GM12865 (cell line): ENCODE data around the gene ST7.
A peak's percentile ranks its signal among the peaks of the same experiment; 100 is the strongest.

Experiments used
- DNase-seq: peaks from one replicate; pipeline ENCODE4 v3.0.0; 2010; ENCODE audit warnings: low read depth
- H3K4me3 ChIP-seq: 2 replicates; pipeline ENCODE4 v1.5.1; 2011; ENCODE audit warnings: mild to moderate bottlenecking, low read depth, low read length, control low read depth
- TF ChIP-seq, protein P1 (sequence below): IDR thresholded peaks from 2 replicates; pipeline ENCODE4 v1.5.1; 2011; ENCODE audit warnings: low read length, control low read depth, low read depth, inconsistent platforms; ENCODE audit not compliant: insufficient read depth; ENCODE audit errors: missing control alignments

ST7 gene

DNA sequence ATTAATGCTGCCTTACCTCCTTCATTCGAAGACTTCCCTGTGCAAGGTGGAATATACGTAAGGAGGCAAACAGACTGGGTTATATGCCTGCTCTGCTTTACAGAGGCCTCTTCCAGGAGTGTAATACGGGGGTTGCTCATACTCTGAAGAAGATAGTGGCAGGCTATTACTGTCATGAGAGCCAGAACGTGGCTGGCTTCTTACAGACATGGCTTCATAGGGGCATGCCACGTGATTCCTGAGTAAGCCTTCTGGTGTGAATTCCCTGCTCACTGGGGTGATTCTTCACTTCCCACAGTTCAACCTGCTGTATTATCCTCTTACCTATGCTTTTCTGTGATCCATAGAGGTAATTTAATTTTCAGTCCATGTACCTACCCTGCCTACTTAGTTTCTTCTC, 141.8 kb downstream of the ST7 start:
- TF ChIP-seq, protein P1, sequence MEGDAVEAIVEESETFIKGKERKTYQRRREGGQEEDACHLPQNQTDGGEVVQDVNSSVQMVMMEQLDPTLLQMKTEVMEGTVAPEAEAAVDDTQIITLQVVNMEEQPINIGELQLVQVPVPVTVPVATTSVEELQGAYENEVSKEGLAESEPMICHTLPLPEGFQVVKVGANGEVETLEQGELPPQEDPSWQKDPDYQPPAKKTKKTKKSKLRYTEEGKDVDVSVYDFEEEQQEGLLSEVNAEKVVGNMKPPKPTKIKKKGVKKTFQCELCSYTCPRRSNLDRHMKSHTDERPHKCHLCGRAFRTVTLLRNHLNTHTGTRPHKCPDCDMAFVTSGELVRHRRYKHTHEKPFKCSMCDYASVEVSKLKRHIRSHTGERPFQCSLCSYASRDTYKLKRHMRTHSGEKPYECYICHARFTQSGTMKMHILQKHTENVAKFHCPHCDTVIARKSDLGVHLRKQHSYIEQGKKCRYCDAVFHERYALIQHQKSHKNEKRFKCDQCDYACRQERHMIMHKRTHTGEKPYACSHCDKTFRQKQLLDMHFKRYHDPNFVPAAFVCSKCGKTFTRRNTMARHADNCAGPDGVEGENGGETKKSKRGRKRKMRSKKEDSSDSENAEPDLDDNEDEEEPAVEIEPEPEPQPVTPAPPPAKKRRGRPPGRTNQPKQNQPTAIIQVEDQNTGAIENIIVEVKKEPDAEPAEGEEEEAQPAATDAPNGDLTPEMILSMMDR: no peak
- no peak for DNase-seq
- H3K4me3 ChIP-seq: no peak overlapping the region

DNA sequence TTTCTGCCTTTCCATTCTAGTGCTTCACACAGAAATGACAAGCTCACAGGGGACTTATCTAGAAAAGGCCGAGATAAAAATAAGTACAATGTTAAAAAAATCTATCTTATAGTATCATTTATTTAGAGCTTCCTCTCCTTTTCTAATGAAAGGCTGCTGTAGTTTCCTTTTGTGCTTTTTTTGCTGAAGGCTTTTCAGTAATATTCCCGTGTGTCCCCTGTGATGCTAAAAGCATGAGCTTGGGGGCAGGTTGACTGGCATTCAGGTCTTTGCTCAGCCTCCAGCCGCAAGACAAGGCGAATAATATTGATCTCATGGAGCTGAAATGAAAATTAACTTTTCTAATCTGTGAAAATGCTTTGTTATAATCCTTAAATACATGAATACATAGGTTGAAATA, 143.0 kb downstream of the ST7 start:
- H3K4me3 ChIP-seq: no peak overlapping the region
- TF ChIP-seq, protein P1: no peak
- DNase-seq: no peak

DNA sequence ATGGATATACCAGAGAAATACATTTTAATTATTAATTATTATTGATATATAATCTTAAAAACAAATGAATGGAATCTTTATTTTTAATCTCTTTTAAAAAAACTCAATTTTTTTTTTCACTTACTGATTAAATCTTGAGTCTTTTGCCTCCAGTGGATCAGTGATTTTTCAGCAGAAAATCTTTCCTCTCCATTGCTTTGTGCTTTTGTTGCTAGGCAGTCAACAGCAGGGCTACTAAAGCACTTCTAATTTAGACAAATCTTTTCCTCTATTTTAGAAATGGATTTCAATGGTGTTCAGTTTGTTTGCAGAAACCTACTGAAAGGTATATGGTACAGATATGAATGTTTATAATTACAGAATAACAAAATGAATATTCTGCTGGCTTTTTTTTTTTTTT, 143.6 kb downstream of the ST7 start:
- no peak overlapping the region for H3K4me3 ChIP-seq
- TF ChIP-seq, protein P1: no peak
- no peak for DNase-seq

DNA sequence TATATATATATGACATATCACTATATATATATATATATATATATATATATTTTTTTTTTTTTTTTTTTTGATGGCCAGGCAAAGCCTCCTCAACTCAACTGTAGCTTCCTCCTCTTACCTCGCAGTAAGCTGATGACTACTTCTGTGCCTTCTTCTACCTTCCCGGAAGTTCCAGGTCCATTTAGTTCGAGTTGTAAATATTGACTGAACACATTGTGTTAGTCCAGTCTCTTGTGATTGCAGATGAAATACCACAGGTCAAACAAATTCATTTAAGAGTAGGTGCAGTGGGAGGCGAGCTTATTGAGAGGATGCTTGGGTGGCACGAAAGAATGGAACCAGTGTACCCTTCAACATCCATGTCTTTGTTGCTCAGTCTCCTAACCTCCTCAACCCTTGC, 144.6 kb downstream of the ST7 start:
- TF ChIP-seq, protein P1: no peak
- DNase-seq: no peak
- H3K4me3 ChIP-seq: no peak overlapping the region

DNA sequence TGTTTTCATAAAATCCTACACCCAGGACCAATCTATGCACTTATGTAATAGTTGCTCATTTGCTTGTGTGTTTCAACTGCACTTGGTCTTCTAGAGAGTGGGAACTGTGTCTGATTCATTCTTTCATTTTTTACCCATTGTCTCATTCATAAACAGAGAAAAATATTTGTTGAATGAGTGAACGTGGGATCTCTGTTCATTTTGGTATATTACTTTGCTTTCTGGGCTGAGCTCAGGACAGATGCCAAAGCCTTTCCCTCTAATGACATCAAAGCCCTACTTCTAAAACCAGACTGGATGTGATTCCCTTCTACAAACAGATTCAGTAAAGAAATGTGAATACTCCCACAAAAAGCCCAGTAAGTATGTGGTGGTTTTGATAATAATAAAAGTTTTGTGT, 145.2 kb downstream of the ST7 start:
- H3K4me3 ChIP-seq: no peak overlapping the region
- DNase-seq: no peak
- TF ChIP-seq, protein P1: no peak

DNA sequence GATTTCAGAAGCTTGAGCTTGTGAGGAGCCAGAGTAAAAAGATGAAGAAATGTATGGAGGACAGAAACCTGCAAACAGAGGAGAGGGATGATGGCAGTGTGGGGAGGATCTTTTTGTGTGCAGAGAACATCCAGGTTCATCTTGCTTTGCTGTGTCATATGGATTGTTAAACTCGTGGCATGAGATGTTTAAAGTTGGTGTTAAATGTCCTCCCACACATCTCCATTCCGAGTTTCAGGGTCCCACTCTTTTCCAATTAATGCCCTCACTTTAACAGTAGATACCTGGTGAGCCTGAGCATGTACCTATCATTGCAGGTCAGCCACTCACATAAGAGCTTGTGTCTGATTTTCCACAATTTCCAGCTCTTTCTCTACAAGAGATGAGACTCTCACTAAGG, 147.7 kb downstream of the ST7 start:
- H3K4me3 ChIP-seq: no peak overlapping the region
- DNase-seq: no peak
- TF ChIP-seq, protein P1: no peak

DNA sequence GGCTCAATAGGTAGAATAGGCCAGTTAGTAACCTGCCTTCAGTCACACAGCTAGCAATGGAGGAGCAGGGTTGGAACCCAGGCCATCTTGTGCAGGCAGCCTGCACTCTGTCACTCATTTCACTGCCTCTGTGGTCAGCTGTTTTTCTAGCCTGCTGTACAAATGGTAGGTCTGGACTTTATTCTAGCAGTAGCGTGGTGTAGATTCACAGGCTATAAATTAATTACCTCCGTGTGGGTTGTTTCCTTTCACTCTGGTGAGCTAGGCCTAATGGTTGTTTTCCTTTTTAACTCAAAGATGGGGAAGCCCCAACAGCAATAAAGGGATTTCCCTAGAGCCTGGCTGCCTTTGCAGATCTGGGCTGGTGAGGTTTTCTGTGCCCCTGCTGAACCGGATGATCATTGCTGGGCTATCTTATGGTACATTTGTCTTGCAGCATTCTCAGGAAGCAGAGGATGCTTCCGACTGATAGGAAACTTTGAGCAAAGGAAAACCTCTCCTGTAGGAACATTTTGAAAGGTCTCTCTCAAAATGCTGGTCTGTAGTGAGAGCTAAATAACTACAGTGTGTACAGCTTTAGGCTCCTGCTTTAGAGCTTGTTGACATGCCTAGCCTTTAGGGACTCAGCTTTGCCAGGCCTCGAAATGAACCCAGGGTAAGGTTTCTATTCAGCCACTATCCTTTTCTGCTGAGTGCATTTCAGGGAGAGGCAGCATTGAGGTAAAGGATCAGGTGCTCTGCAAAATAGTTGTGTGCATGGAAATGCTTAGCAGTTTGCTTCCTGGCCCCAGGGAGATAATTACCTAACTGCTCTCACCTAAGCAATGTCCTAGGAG, 157.4 kb downstream of the ST7 start:
- peak; percentile 75 for DNase-seq
- TF ChIP-seq, protein P1: no peak
- H3K4me3 ChIP-seq: peak overlapping the region; percentile 3
